Liver (tissue), 9 donors: ENCODE results near the gene NRIP1. TPM values are rescaled to one million over a fixed set of nuclear protein-coding genes. Genes with fewer than 3 reads are reported as not detected.

Experiments
- DNase-seq: peaks from one replicate; pipeline ENCODE4 v3.0.0-alpha.2; 2017; ENCODE audit warnings: low spot score
- H3K27ac ChIP-seq, 2 donors: one replicate each; pipeline ENCODE4 v1.7.0; 2013; ENCODE audit warnings: inconsistent platforms in 2 of 2, low read length in 2 of 2, control low read depth in 1 of 2, low read depth in 1 of 2, mild to moderate bottlenecking in 1 of 2
- H3K27me3 ChIP-seq, 4 donors: one replicate each; pipeline versions ENCODE4 v1.6.1 to v1.7.0; 2013; ENCODE audit warnings: low read length in 3 of 4, inconsistent platforms in 1 of 4, mild to moderate bottlenecking in 1 of 4, moderate library complexity in 1 of 4; ENCODE audit not compliant: control insufficient read depth in 4 of 4, insufficient read depth in 4 of 4
- H3K36me3 ChIP-seq, 4 donors: one replicate each; pipeline versions ENCODE4 v1.6.1 to v1.7.0; 2013; ENCODE audit warnings: low read length in 3 of 4, mild to moderate bottlenecking in 3 of 4, low read depth in 1 of 4, moderate library complexity in 1 of 4; ENCODE audit not compliant: control insufficient read depth in 4 of 4, insufficient read depth in 3 of 4
- H3K4me1 ChIP-seq, 4 donors: one replicate each; pipeline versions ENCODE4 v1.6.1 to v1.7.0; 2013; ENCODE audit warnings: low read length in 3 of 4, mild to moderate bottlenecking in 3 of 4, moderate library complexity in 1 of 4; ENCODE audit not compliant: control insufficient read depth in 4 of 4, insufficient read depth in 4 of 4
- H3K4me3 ChIP-seq, 3 donors: one replicate each; pipeline versions ENCODE4 v1.6.1 to v1.7.0; 2013; ENCODE audit warnings: low read length in 3 of 3, control low read depth in 1 of 3, low read depth in 1 of 3, mild to moderate bottlenecking in 1 of 3
- H3K9ac ChIP-seq, 2 donors: one replicate each; pipeline ENCODE4 v1.7.0; 2013; ENCODE audit warnings: low read length in 2 of 2, mild to moderate bottlenecking in 2 of 2, moderate library complexity in 2 of 2, control low read depth in 1 of 2, low read depth in 1 of 2
- H3K9me3 ChIP-seq, 4 donors: one replicate each; pipeline versions ENCODE4 v1.6.1 to v1.7.0; 2013; ENCODE audit warnings: low read length in 3 of 4; ENCODE audit not compliant: control insufficient read depth in 4 of 4
- ATF3 ChIP-seq: IDR thresholded peaks from 2 replicates; pipeline ENCODE4 v1.6.1; 2016; ENCODE audit warnings: antibody characterized with exemption
- CTCF ChIP-seq: fragments of 150-350 bp; IDR thresholded peaks from 2 replicates; pipeline ENCODE4 v1.5.1; 2017; ENCODE audit warnings: improper control_type of control experiment, low read depth, low read length; ENCODE audit not compliant: missing input control
- EGR1 ChIP-seq, 2 donors: IDR thresholded peaks; 2 replicates each; pipeline ENCODE4 v1.6.1; 2016 to 2018; ENCODE audit warnings: antibody characterized with exemption in 2 of 2, low read depth in 2 of 2
- FOXA1 ChIP-seq: IDR thresholded peaks from 2 replicates; pipeline ENCODE4 v1.6.1; 2016; ENCODE audit warnings: antibody characterized with exemption
- HNF4A ChIP-seq, 2 donors: conservative IDR thresholded peaks; 2 replicates each; pipeline ENCODE4 v1.6.1; 2016; ENCODE audit warnings: antibody characterized with exemption in 2 of 2, mild to moderate bottlenecking in 2 of 2
- HNF4G ChIP-seq: IDR thresholded peaks from 2 replicates; pipeline ENCODE4 v1.6.1; 2016; ENCODE audit warnings: antibody characterized with exemption
- JUND ChIP-seq, 2 donors: IDR thresholded peaks; 2 replicates each; pipeline ENCODE4 v1.6.1; 2016; ENCODE audit warnings: antibody characterized with exemption in 2 of 2
- MAX ChIP-seq: IDR thresholded peaks from 2 replicates; pipeline ENCODE4 v1.6.1; 2016; ENCODE audit warnings: antibody characterized with exemption
- NR2F2 ChIP-seq: IDR thresholded peaks from 2 replicates; pipeline ENCODE4 v1.6.1; 2016; ENCODE audit warnings: antibody characterized with exemption
- RAD21 ChIP-seq, 2 donors: IDR thresholded peaks; 2 replicates each; pipeline ENCODE4 v1.6.1; 2016; ENCODE audit warnings: antibody characterized with exemption in 2 of 2, mild to moderate bottlenecking in 2 of 2
- REST ChIP-seq: IDR thresholded peaks from 2 replicates; pipeline ENCODE4 v1.6.1; 2016; ENCODE audit warnings: antibody characterized with exemption, mild to moderate bottlenecking
- SP1 ChIP-seq: IDR thresholded peaks from 2 replicates; pipeline ENCODE4 v1.6.1; 2018; ENCODE audit warnings: antibody characterized with exemption, mild to moderate bottlenecking
- TAF1 ChIP-seq: conservative IDR thresholded peaks from 2 replicates; pipeline ENCODE4 v1.6.1; 2016; ENCODE audit warnings: antibody characterized with exemption, mild to moderate bottlenecking
- YY1 ChIP-seq: IDR thresholded peaks from 2 replicates; pipeline ENCODE4 v1.6.1; 2016; ENCODE audit warnings: antibody characterized with exemption, mild to moderate bottlenecking
- ZBTB33 ChIP-seq: IDR thresholded peaks from 2 replicates; pipeline ENCODE4 v1.6.1; 2016; ENCODE audit warnings: antibody characterized with exemption
- WGBS: extraction: QIAGEN DNeasy Blood & Tissue Kit; methylation state at CpG from one replicate; pipeline ENCODE4 v1.1.7; 2013; 5-methylcytosine and 5-hydroxymethylcytosine counted together
- polyA plus RNA-seq, 2 donors: library from polyadenylated mRNA; stranded (reverse) in 1 of 2; unstranded in 1 of 2; fragments of 200-250 nt in 1 of 2; fragments of >200 nt in 1 of 2; fragmentation: Nextera tagmentation in 1 of 2; extraction: Ambion mirVana in 1 of 2; gene quantifications; one replicate each; pipeline versions ENCODE4 v1.2.1 to v1.2.3, GENCODE V29; 2013 to 2015
- total RNA-seq, 2 donors: library from RNA; depleted of rRNA; stranded (reverse); fragments of >200 nt; gene quantifications; one replicate each; pipeline ENCODE4 v1.2.3, GENCODE V29; 2014
- donor health status: healthy.
- donor health status: healthy.
- donor health status: healthy.
- donor health status: healthy.
- donor health status: healthy.

The NRIP1 gene
- total and polyA plus RNA-seq, 4 donors, result 3.8 to 28.4 (median 12.6) TPM

GRCh38 chr21:15084668-15085067 is 19.9 kb upstream of the NRIP1 start:
- TF ChIP-seq HNF4G, result no peak
- TF ChIP-seq HNF4A (conservative IDR thresholded peaks at IDR 0.05), result no peak
- TF ChIP-seq SP1, result no peak
- no peak overlapping the region for H3K9ac ChIP-seq
- H3K27me3 ChIP-seq, result no peaks in the 10 kb centered on the region
- no peak for DNase-seq
- H3K27ac ChIP-seq, result no peak overlapping the region
- no peaks in the 10 kb centered on the region for H3K4me1 ChIP-seq
- no peak overlapping the region for H3K4me3 ChIP-seq
- H3K9me3 ChIP-seq, result no peaks in the 10 kb centered on the region
- no peaks in the 10 kb centered on the region for H3K36me3 ChIP-seq

GRCh38 chr21:15080526-15080925 is 15.7 kb upstream of the NRIP1 start:
- TF ChIP-seq RAD21 (IDR thresholded peaks at IDR 0.05) (no peak), REST (no peak), ZBTB33 (no peak), EGR1 (IDR thresholded peaks at IDR 0.05; ENCODE audit: low read depth in 2 of 2) (no peak), ATF3 (no peak), HNF4G (no peak), CTCF (no peak), TAF1 (no peak), MAX (no peak), FOXA1 (no peak), YY1 (no peak), NR2F2 (no peak), JUND (IDR thresholded peaks at IDR 0.05) (no peak)
- H3K36me3 ChIP-seq, result no peaks in the 10 kb centered on the region
- no peak overlapping the region for H3K4me3 ChIP-seq
- no peak overlapping the region for H3K9ac ChIP-seq
- WGBS, result 60% methylated on average over 2 of the region's 2 CpGs
- H3K27me3 ChIP-seq, result no peaks in the 10 kb centered on the region
- DNase-seq, result no peak
- no peak overlapping the region for H3K27ac ChIP-seq
- H3K9me3 ChIP-seq, result no peaks in the 10 kb centered on the region
- peaks cover 0 to 2% (median 0%) of the 10 kb centered on the region in 4 donors for H3K4me1 ChIP-seq
